DOHH2 (cell line): ENCODE results near the gene APBB1.

ENCODE experiments used
- H3F3A ChIP-seq: fragments of 200-600 bp; sonication (generic), shearing (Covaris generic); 2 replicates; pipeline ENCODE4 v1.6.0; 2016; ENCODE audit warnings: antibody characterized with exemption, mild to moderate bottlenecking; ENCODE audit not compliant: control insufficient read depth, insufficient read depth
- H3K27ac ChIP-seq: fragments of 200-600 bp; sonication (generic); 2 replicates; pipeline ENCODE4 v1.5.1; 2014; ENCODE audit warnings: low read depth, mild to moderate bottlenecking, low read length, moderate library complexity
- H3K27me3 ChIP-seq: fragments of 200-600 bp; sonication (generic); 2 replicates; pipeline ENCODE4 v1.6.1; 2014; ENCODE audit warnings: mild to moderate bottlenecking, low read length, mixed read lengths; ENCODE audit not compliant: control insufficient read depth
- H3K36me3 ChIP-seq: fragments of 200-600 bp; sonication (generic); 2 replicates; pipeline ENCODE4 v1.6.1; 2014; ENCODE audit warnings: mild to moderate bottlenecking, low read length, moderate library complexity, mixed read lengths; ENCODE audit not compliant: control insufficient read depth
- H3K4me1 ChIP-seq: fragments of 200-600 bp; sonication (generic); 2 replicates; pipeline ENCODE4 v1.6.1; 2014; ENCODE audit warnings: mild to moderate bottlenecking, low read length, mixed read lengths; ENCODE audit not compliant: control insufficient read depth
- H3K4me2 ChIP-seq: fragments of 200-600 bp; sonication (generic); 2 replicates; pipeline ENCODE4 v1.6.0; 2014; ENCODE audit warnings: mild to moderate bottlenecking, low read length, moderate library complexity
- H3K4me3 ChIP-seq: fragments of 200-600 bp; sonication (generic); 2 replicates; pipeline ENCODE4 v1.5.1; 2014; ENCODE audit warnings: mild to moderate bottlenecking, low read length, mixed read lengths
- H3K79me2 ChIP-seq: fragments of 200-600 bp; sonication (generic); 2 replicates; pipeline ENCODE4 v1.6.1; 2014; ENCODE audit warnings: mild to moderate bottlenecking, low read length, mixed read lengths; ENCODE audit not compliant: control insufficient read depth
- H3K9me2 ChIP-seq: fragments of 200-600 bp; sonication (generic); replicated peaks from 2 replicates; pipeline ENCODE4 v1.6.1; 2014; ENCODE audit warnings: mild to moderate bottlenecking, low read length, mixed read lengths; ENCODE audit not compliant: control insufficient read depth
- H3K9me3 ChIP-seq: fragments of 200-600 bp; sonication (generic); 2 replicates; pipeline ENCODE4 v1.6.1; 2014; ENCODE audit warnings: antibody characterized with exemption, low read length, mixed read lengths; ENCODE audit not compliant: control insufficient read depth, insufficient read depth
- H4K20me1 ChIP-seq: fragments of 200-600 bp; sonication (generic); 2 replicates; pipeline ENCODE4 v1.6.0; 2014; ENCODE audit warnings: low read depth, mild to moderate bottlenecking, antibody characterized with exemption, low read length, moderate library complexity; ENCODE audit not compliant: control insufficient read depth, insufficient read depth
- CTCF ChIP-seq: fragments of 200-600 bp; sonication (generic); IDR thresholded peaks from one replicate; pipeline ENCODE4 v1.5.1; 2014; ENCODE audit warnings: antibody characterized with exemption, mild to moderate bottlenecking, low read depth, low read length; ENCODE audit not compliant: poor library complexity, severe bottlenecking
- EZH2phosphoT487 ChIP-seq: fragments of 200-600 bp; sonication (generic); IDR thresholded peaks from 2 replicates; pipeline ENCODE4 v1.6.1; 2017; ENCODE audit warnings: borderline replicate concordance, mild to moderate bottlenecking, antibody characterized with exemption, low read length, moderate library complexity, mixed read lengths

APBB1 gene

GRCh38 chr11:6360183-6360582 lies 58.7 kb downstream of the APBB1 start:
- no peaks in the 10 kb centered on the region for H3K79me2 ChIP-seq
- peaks cover 3% of the 10 kb centered on the region for H3K27me3 ChIP-seq
- no peak overlapping the region for H3K27ac ChIP-seq
- no peaks in the 10 kb centered on the region for H3K9me3 ChIP-seq
- H3K4me2 ChIP-seq: no peak overlapping the region
- H3K4me3 ChIP-seq: no peak overlapping the region
- TF ChIP-seq EZH2phosphoT487: no peak
- no peak for TF ChIP-seq CTCF
- H4K20me1 ChIP-seq: no peaks in the 10 kb centered on the region
- H3K36me3 ChIP-seq: no peaks in the 10 kb centered on the region
- H3F3A ChIP-seq: no peaks in the 10 kb centered on the region
- no peaks in the 10 kb centered on the region for H3K4me1 ChIP-seq
- H3K9me2 ChIP-seq: no peaks in the 10 kb centered on the region

- Histone ChIP-seq H3F3A (no peaks in the 10 kb centered on the region), H3K4me2 (no peak overlapping the region), H3K27ac (no peak overlapping the region)
Observed at GRCh38 chr11:6357222-6357621, 61.7 kb downstream of the APBB1 start.

DNA sequence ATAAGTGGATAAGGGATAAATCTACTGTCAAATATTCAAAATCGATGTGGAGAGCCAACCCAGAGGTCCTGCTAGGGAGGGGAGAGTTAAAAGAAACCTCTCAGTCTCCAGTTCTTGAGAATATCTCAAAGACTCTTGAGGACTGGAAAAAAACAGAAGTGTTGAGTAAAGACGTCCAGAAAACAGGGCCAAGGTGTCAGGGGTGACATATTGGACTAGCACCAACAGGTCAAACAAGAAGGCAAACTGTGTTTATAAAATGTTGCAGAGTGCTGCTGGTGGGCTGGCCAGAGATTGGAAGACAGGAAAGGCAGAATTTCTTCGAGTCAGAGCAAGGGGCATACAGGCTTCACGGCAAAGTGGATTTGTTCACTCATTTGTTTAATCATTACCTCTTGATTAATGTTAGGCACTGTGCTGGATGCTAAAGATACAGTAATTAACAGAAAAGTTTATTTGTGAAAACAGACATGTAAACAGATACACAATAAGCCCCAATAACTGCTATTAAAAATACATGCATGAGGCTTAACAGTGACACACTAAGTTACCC lies 62.3 kb downstream of the APBB1 start:
- H3K79me2 ChIP-seq: no peaks in the 10 kb centered on the region
- no peaks in the 10 kb centered on the region for H3K9me3 ChIP-seq
- no peaks in the 10 kb centered on the region for H3F3A ChIP-seq
- H4K20me1 ChIP-seq: no peaks in the 10 kb centered on the region
- TF ChIP-seq EZH2phosphoT487: no peak
- no peak for TF ChIP-seq CTCF
- no peaks in the 10 kb centered on the region for H3K36me3 ChIP-seq
- 0 out of 2 replicates have a peak, but pooled peaks cover 2% of the 10 kb centered on the region for H3K4me1 ChIP-seq
- no peak overlapping the region for H3K4me2 ChIP-seq
- H3K27me3 ChIP-seq: 0 out of 2 replicates have a peak, but pooled peaks cover 4% of the 10 kb centered on the region
- H3K27ac ChIP-seq: no peak overlapping the region
- H3K4me3 ChIP-seq: no peak overlapping the region
- H3K9me2 ChIP-seq: no peaks in the 10 kb centered on the region

More at GRCh38 chr11:6357222-6357621, 61.7 kb downstream of the APBB1 start:
- H3K4me3 ChIP-seq: no peak overlapping the region
- H3K9me3 ChIP-seq: no peaks in the 10 kb centered on the region
- H3K4me1 ChIP-seq: 0 out of 2 replicates have a peak, but pooled peaks cover 2% of the 10 kb centered on the region
- TF ChIP-seq CTCF (no peak), EZH2phosphoT487 (no peak)
- H3K9me2 ChIP-seq: no peaks in the 10 kb centered on the region
- H3K36me3 ChIP-seq: no peaks in the 10 kb centered on the region
- H4K20me1 ChIP-seq: no peaks in the 10 kb centered on the region
- H3K79me2 ChIP-seq: no peaks in the 10 kb centered on the region
- H3K27me3 ChIP-seq: no peaks in the 10 kb centered on the region
